CD4-positive, alpha-beta T cell treated with Interleukin-4 for 1 hour (primary cell): ENCODE data around the gene LAMTOR2.
A peak's percentile ranks its signal among the peaks of the same experiment; 100 is the strongest.

ENCODE experiments used
- DNase-seq, 2 donors: peaks; one replicate each; pipeline ENCODE4 v3.0.0-alpha.2; 2020 to 2022

The LAMTOR2 gene

GRCh38 chr1:156076609-156077429 is 22.2 kb downstream of the LAMTOR2 start:
- DNase-seq = peak in 1 of 2 donors; percentile 39

GRCh38 chr1:156077430-156077760 is 22.8 kb downstream of the LAMTOR2 start:
- no peak for DNase-seq

GRCh38 chr1:156078728-156079127 is 24.1 kb downstream of the LAMTOR2 start:
- no peak for DNase-seq

GRCh38 chr1:156079762-156080161 is 25.2 kb downstream of the LAMTOR2 start:
- DNase-seq = no peak

GRCh38 chr1:156080241-156080862 is 25.8 kb downstream of the LAMTOR2 start:
- no peak for DNase-seq

GRCh38 chr1:156080863-156081179 is 26.2 kb downstream of the LAMTOR2 start:
- no peak for DNase-seq

GRCh38 chr1:156081180-156081916 is 26.8 kb downstream of the LAMTOR2 start:
- no peak for DNase-seq

- DNase-seq = no peak
Measured at GRCh38 chr1:156081917-156082308, 27.3 kb downstream of the LAMTOR2 start.

- DNase-seq = peak; percentile 51 to 64
Measured at GRCh38 chr1:156082309-156083091, 27.9 kb downstream of the LAMTOR2 start, which contains the start of gene MEX3A. MEX3A (minus strand) TSS chr1:156082465; CDS start chr1:156081998, 467 bp downstream.

- DNase-seq = no peak
Measured at GRCh38 chr1:156083800-156084790, 29.5 kb downstream of the LAMTOR2 start.

- DNase-seq = no peak
Measured at GRCh38 chr1:156086256-156086662, 31.7 kb downstream of the LAMTOR2 start.

GRCh38 chr1:156089704-156090103 is 35.1 kb downstream of the LAMTOR2 start:
- DNase-seq = no peak

GRCh38 chr1:156090138-156090839 is 35.7 kb downstream of the LAMTOR2 start:
- DNase-seq = no peak

- peak; percentile 88 for DNase-seq
Measured at GRCh38 chr1:156090840-156091188, 36.2 kb downstream of the LAMTOR2 start.

- no peak for DNase-seq
Measured at GRCh38 chr1:156091610-156092009, 37.0 kb downstream of the LAMTOR2 start.

GRCh38 chr1:156095906-156096508 is 41.4 kb downstream of the LAMTOR2 start:
- no peak for DNase-seq

- DNase-seq = peak; percentile 94 to 96
Measured at GRCh38 chr1:156096640-156097391, 42.2 kb downstream of the LAMTOR2 start.

- DNase-seq = no peak
Measured at GRCh38 chr1:156097499-156098178, 43.1 kb downstream of the LAMTOR2 start.

GRCh38 chr1:156098784-156099183 is 44.2 kb downstream of the LAMTOR2 start:
- no peak for DNase-seq
